GM18517 (cell line): ENCODE results near the gene LSP1.
A peak's percentile ranks its signal among the peaks of the same experiment; 100 is the strongest.
"Not testable (repeated sequence)": the region's sequence is repeated elsewhere in the genome, so short reads cannot be mapped to it uniquely, and the experiment has no call there.

Source experiments
- ATAC-seq: cut with Tn5 transposase; IDR thresholded peaks from one replicate; pipeline ENCODE4 v1.9.1; 2021; ENCODE audit warnings: mild to moderate bottlenecking, moderate library complexity; ENCODE audit not compliant: unreplicated experiment

Gene LSP1

DNA sequence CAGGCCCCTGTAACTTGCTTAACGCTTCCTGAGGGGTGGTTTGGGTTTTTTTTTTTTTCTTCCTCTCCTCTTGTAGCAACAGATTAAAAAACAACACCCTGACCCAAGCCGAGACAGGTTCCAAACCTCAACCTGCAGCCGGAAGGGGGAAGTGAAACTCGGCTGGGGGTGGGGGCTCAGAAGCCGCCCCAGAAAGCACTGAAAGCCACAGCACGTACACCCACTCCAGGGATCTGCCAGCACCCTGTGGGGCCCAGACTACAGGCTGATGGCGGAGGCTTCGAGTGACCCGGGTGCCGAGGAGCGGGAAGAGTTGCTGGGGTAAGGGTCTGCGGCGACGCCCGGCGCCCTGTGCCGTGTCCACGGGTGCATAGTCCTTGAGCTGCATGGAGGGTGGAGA is at the start of gene LSP1:
Gene LSP1 (plus strand): TSS at position 208 of the 400 bp plus-strand sequence. CDS start 61 bp downstream, at position 269.
- ATAC-seq: peak; percentile 47

GRCh38 chr11:1803246-1803645 is 49.6 kb upstream of the LSP1 start:
- ATAC-seq: no peak

DNA sequence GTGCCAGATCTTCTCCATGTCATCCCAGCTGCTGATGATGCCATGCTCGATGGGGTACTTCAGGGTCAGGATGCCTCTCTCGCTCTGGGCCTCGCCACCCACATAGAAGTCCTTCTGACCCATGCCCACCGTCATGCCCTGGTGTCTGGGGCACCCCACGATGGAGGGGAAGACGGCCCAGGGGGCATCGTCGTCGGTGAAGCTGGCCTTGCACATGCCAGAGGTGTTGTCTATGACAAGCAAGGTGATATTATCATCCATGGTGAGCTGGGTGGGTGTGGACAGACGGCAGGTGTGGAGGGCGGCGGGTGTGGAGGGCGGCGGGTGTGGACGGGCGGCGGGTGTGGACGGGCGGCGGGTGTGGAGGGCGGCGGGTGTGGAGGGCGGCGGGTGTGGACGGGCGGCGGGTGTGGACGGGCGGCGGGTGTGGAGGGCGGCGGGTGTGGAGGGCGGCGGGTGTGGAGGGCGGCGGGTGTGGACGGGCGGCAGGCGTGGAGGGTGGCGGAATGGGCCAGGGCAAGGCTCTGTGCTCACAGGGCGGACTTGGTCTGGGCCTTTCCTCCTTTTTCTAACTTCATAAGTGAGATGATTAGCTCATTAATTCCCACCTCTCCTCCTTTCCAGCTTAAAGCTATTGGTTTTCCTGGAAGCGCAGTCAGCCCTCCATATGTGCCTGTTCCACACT is 48.9 kb upstream of the LSP1 start:
- ATAC-seq: not testable (repeated sequence)

DNA sequence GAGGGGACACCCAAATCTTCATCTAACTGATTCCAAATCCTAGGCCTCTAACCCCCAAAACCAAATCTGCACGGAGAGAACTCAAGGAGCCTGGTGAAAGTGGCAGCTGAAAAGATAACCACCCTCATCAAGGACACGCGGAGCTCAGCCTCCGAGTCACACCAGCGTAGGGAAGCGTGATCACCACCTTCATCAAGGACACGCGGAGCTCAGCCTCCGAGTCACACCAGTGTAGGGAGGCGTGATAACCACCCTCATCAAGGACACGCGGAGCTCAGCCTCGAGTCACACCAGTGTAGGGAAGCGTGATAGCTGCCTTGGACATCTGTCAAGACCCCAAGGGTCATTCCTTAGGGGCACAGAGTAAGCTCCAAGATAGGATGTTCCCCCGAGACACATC is 47.4 kb upstream of the LSP1 start:
- ATAC-seq: no peak

DNA sequence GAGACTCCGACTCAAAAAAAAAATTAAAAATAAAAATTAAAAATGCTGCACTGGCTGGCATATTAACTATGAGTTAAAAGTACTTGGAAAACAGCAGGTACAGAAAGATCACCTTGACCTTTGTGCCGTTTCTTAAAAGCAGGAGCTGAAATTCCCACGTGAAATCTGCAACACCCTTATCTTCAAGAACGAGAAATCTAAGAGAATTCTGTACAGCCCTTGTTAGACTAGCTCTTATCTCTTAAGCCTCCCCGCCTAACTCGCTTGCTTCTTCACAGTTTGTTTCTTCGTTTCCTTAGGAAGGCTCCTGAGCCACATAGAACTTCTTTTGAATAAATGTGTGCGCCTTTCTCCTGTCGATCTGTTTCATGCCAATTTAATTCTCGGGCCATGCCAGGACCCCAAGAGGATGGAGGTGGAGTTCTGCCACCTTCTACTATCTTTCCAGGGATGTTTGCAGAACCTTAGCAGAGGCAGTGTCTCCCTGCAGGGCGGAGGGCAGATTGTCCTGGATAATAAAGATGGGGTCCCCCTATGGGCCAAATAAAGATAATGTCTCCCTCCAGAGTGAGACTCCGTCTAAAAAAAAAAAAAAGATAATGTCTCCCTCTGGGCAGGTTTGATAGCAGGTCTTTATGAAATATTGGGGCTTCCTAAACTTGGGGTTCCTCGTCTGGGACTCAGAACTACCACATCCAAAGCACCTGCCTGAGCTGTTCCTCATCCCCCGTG is 45.5 kb upstream of the LSP1 start:
- ATAC-seq: no peak

- no peak for ATAC-seq
These were observed 42.1 kb upstream of the LSP1 start for GRCh38 chr11:1810761-1811160.

GRCh38 chr11:1812274-1812673 is 40.6 kb upstream of the LSP1 start:
- ATAC-seq: no peak

- ATAC-seq: no peak
These were observed 40.1 kb upstream of the LSP1 start for GRCh38 chr11:1812801-1813200.

GRCh38 chr11:1813356-1813755 is 39.5 kb upstream of the LSP1 start:
- ATAC-seq: not testable (repeated sequence)

DNA sequence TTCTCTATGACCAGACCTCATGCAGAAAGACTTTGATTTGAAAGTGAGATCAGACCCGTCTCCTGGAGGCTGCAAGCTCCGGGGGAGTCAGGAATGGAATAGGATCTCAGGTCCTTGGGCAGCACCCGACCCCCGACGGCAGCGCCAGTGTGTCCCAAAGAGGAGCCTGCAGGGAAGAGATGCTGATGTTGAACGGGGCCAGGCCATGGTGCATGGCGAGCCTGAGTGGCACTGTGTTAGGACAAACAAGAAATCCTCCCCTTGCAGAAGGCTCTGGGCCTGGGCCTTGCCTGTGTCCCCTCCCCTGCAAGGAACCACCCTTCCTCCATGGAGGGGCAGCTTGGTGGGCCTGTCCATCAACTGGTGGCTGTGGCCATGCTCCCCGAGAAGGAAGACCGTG is 38.2 kb upstream of the LSP1 start:
- ATAC-seq: no peak

DNA sequence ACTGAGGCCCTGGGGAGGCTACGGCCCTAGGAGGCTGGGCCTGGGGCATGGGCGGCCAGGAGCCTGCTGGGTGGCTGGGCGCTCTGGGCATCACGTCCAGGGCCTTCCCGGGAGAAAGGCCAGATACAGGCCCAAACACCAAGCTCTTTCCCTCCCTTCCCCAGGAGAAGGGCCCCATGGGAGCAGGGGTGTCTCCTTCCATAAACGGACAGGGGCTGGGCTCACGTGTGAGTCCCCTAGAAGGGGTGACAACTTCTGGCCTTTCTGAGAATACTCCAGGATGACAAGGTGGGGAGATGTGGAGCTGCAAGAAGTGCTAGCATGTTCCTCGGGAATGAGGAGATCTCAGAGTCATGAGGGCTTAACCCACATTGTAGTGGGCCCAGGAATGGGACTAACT is 37.6 kb upstream of the LSP1 start:
- ATAC-seq: no peak

DNA sequence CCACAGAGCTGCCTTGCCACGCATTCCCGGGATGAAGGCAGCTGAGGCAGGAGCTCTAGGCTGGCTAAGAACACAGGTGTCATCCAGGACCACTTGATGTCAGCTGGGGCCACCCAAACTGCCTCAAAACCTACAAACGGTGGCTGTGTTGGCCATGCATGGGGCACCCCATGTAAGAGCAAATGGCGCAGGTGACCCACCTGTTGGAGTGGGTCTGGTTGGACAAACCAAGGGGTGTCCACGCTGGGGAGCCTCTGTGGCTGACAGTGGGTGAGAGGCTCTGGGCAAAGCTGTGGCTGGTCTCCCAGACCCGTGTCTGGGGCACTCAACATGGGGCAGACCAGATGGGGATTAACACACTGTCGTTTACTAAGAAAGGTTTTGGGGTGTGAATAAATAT is 37.1 kb upstream of the LSP1 start:
- ATAC-seq: no peak

DNA sequence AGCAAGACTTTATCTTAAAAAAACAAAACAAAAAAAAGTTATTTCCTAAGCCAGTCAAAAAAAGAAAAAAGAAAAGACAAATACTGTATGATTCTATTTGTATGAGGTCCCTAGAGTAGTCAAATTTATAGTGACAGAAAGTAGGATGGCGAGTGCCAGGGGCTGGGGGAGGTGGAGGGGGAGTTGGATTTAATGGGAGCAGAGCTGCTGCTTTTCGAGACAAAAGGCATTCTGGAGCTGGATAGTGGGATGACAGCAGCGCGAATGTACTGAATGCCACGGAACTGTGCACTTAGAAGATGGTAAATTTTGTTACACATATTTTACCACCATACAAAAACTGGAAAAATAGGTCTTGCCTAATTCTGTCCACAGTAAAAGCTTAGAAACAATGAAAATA is 35.9 kb upstream of the LSP1 start:
- ATAC-seq: no peak

- no peak for ATAC-seq
These were observed 35.4 kb upstream of the LSP1 start for GRCh38 chr11:1817511-1817910.

DNA sequence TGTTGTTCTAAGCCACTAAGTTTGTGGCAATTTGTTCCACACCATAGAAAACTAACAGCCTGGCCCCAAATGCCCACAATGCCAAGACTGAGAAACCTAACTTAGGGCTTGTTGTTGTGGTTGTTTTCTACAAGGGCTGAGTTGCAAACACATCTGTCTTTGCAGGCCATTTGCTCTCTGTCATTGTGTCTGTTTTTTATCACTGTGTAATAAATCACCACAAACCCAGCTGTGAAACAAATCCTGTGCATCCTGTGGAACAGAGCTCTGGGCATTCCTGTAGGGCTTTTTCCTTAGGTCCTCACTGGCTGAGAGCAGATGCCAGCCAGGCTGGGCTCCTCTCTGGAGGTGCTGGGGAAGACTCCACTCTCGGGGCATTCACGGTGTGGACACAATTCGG is 33.8 kb upstream of the LSP1 start:
- ATAC-seq: no peak

DNA sequence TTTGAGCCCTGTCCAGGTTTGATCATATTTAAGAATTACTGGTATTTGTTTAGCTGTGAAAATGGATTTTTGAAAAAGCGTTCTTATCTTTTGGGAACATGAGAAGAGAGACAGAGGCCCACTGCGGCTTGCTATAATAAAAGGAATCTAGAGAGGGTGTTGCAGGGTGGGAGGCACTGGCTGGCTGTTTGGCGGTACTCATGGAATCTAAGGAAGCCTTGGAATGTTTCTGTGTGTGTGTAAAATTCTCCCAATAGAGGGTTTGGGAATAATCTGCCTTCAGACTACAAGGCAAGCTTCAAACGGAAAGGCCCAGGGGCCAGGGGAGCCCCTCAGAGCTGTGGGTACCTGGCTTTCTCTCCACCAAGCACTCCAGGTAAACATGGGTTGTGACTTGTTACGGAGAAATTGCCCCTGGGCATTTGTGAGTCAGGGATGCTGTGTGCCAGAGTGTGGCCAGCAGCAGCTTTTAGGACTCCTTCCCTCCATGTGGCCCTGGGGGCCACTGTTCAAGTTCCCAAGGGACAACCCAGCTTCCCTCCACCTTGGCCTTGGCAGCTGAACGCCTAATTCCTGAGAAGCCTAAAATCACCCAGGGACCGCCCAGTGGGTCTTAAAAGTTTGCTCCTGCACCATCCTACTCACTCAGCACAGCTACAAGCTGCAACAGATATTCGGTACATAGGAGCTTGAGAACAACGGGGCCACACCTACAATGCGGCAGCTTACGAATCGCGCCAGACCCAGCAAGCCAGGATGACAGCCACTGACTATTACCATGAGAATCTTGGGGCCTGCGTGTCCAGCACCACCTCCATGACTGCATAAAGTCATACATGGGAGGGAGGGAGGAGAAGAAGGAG is 32.2 kb upstream of the LSP1 start:
- ATAC-seq: no peak

DNA sequence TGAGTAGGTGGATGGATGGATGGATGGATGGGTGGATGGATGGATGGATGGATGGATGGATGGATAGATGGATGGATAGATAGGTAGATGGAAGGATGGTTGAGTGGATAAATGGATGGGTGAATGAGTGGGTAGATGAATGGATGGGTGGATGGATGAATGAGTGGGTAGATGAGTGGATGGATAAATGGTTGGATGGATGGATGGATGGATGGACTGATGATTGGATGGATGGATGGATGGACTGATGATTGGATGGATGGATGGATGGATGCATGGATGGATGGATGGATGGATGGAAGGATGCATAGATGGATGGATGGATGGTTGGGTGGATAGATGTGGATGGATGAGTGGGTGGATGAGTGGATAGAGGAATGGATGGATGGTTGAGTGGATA is 31.3 kb upstream of the LSP1 start:
- ATAC-seq: no peak

DNA sequence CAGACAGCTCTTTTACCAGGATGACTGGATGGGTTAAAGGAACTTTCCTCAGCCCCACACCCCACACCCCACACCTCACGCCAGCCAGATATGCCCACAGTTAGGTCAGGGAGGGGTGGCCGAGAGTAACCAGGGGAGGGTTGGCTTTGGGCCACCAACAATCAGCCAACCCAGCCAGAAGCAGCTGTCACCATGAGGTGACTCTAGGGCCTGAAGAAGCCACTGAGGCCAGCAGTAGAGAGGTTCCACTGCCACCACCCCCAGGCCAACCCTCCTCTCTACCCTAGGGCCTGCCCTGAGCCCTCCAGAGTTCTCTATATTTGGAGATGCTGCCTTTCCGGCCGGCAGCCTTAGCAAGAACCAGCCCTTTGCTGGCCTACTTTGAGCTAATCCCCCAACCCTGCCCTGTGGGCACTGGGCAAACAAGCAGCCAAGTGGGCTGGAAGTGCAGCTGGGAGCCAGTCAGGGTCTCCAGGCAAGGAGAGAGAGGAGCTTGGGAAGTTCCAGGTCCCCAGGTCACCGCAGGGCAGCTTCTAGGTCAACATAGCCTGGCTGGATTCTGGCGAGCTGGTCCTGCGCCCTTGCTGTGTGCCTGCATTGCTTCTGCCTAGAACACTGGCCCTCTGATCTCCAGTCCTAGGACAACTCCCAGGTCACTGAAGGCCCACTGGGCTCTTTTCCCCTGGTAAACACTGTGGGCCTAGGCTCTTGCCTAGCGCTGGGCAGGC is 30.1 kb upstream of the LSP1 start:
- no peak for ATAC-seq

GRCh38 chr11:1823376-1824220 is 29.3 kb upstream of the LSP1 start:
- no peak for ATAC-seq
